HepG2 (cell line): ENCODE data around the gene FMNL1. TPM values are rescaled to one million over a fixed set of nuclear protein-coding genes. Genes with fewer than 3 reads are reported as not detected.

Source experiments
- ATAC-seq: fragments of 200-7000 bp; cut with Tn5 transposase; 3 replicates; pipeline ENCODE4 v1.9.1; 2020; ENCODE audit warnings: mild to moderate bottlenecking, moderate library complexity
- BruUV-seq: library from RNA; stranded (reverse); fragments of 400-500 nt; replicated peaks from 2 replicates; lab custom pipeline; 2021; lab: Mats Ljungman, UMichigan
- CTCF ChIA-PET: fragments of 300-600 bp; formaldehyde crosslinking; extraction: SDS; loops from one replicate; lab custom pipeline; 2021; ENCODE audit warnings: low total read pairs, inconsistent platforms, low intra/inter-chr PET ratio; lab: Yijun Ruan, JAX
- POLR2A ChIA-PET: fragments of 350-600 bp; sonication (Branson Sonifier 250); formaldehyde crosslinking; loops from one replicate; lab custom pipeline; 2020; ENCODE audit warnings: antibody characterized with exemption, inconsistent platforms; lab: Yijun Ruan, JAX
- DNase-seq: peaks from one replicate; pipeline ENCODE4 v3.0.0-alpha.2; 2015; ENCODE audit warnings: low spot score
- FAIRE-seq: peaks from 3 replicates; lab custom pipeline; 2011; peaks lifted over from hg19 to GRCh38; lab: Jason Lieb, UNC
- H2AFZ ChIP-seq: one replicate; pipeline ENCODE4 v1.6.1; 2011; ENCODE audit warnings: low read length, inconsistent platforms
- H3K27ac ChIP-seq: fragments of 300-600 bp; 3 replicates; pipeline ENCODE4 v1.8.0; 2011; ENCODE audit warnings: mixed run types, mild to moderate bottlenecking, mixed read lengths, low read length, inconsistent platforms; ENCODE audit not compliant: insufficient read depth; ENCODE audit errors: extremely low read length
- H3K27me3 ChIP-seq, 2 experiments: fragments of 200-600 bp in 1 of 2; 2 replicates in 1 of 2; 3 replicates in 1 of 2; pipeline versions ENCODE4 v1.6.0 to v1.8.0; 2011; ENCODE audit warnings: low read length in 2 of 2, mild to moderate bottlenecking in 2 of 2, moderate library complexity in 2 of 2, inconsistent platforms in 1 of 2; ENCODE audit not compliant: insufficient read depth in 2 of 2, control insufficient read depth in 1 of 2
- H3K36me3 ChIP-seq, 2 experiments: fragments of 200-600 bp in 1 of 2; replicated peaks in 1 of 2; 2 replicates in 1 of 2; 3 replicates in 1 of 2; pipeline versions ENCODE4 v1.5.1 to v1.8.0; 2011; ENCODE audit warnings: low read length in 2 of 2, inconsistent platforms in 1 of 2; ENCODE audit not compliant: insufficient read depth in 2 of 2, control insufficient read depth in 1 of 2
- H3K4me1 ChIP-seq: 2 replicates; pipeline ENCODE4 v1.5.1; 2012; ENCODE audit warnings: low read length, inconsistent platforms; ENCODE audit not compliant: insufficient read depth
- H3K4me2 ChIP-seq: 2 replicates; pipeline ENCODE4 v1.6.0; 2011; ENCODE audit warnings: low read depth, low read length, inconsistent platforms
- H3K4me3 ChIP-seq, 3 experiments: fragments of 200-600 bp in 1 of 3; sonication (generic), shearing (Covaris generic) in 1 of 3; replicated peaks in 1 of 3; 2 replicates each; pipeline ENCODE4 v1.5.1; 2011 to 2016; ENCODE audit warnings: low read length in 3 of 3, inconsistent platforms in 2 of 3, low read depth in 2 of 3, mild to moderate bottlenecking in 2 of 3, control low read depth in 1 of 3, mixed read lengths in 1 of 3; ENCODE audit not compliant: insufficient read depth in 1 of 3
- H3K79me2 ChIP-seq: one replicate; pipeline ENCODE4 v1.6.1; 2011; ENCODE audit warnings: low read length, inconsistent platforms; ENCODE audit not compliant: insufficient read depth
- H3K9ac ChIP-seq: 2 replicates; pipeline ENCODE4 v1.6.0; 2011; ENCODE audit warnings: mild to moderate bottlenecking, low read depth, low read length, inconsistent platforms; ENCODE audit not compliant: insufficient read depth
- H3K9me3 ChIP-seq: 2 replicates; pipeline ENCODE4 v1.5.1; 2012; ENCODE audit warnings: mild to moderate bottlenecking, low read length
- H4K20me1 ChIP-seq: 2 replicates; pipeline ENCODE4 v1.6.0; 2011; ENCODE audit warnings: inconsistent platforms, mild to moderate bottlenecking, low read length, moderate library complexity; ENCODE audit not compliant: insufficient read depth
- ARHGAP35 ChIP-seq: sonication (generic); formaldehyde crosslinking; IDR thresholded peaks from 2 replicates; pipeline ENCODE4 v1.9.0; 2022; ENCODE audit warnings: mild to moderate bottlenecking, inconsistent platforms, moderate library complexity, missing genetic modification reagents, borderline replicate concordance
- CERS6 ChIP-seq: sonication (generic); formaldehyde crosslinking; IDR thresholded peaks from 2 replicates; pipeline ENCODE4 v1.5.0; 2020; ENCODE audit warnings: missing genetic modification reagents
- CHD4 ChIP-seq: fragments of 200-600 bp; sonication (generic); IDR thresholded peaks from 2 replicates; pipeline ENCODE4 v1.7.0; 2017; ENCODE audit warnings: mild to moderate bottlenecking, low read length, borderline replicate concordance
- HOXA3 ChIP-seq: sonication (generic); formaldehyde crosslinking; IDR thresholded peaks from 2 replicates; pipeline ENCODE4 v1.5.0; 2020; ENCODE audit warnings: missing genetic modification reagents
- HOXA5 ChIP-seq: sonication (generic); formaldehyde crosslinking; IDR thresholded peaks from 2 replicates; pipeline ENCODE4 v1.4.0; 2020; ENCODE audit warnings: missing genetic modification reagents
- JUNB ChIP-seq: sonication (generic); formaldehyde crosslinking; IDR thresholded peaks from 2 replicates; pipeline ENCODE4 v1.8.0; 2022; ENCODE audit warnings: missing genetic modification reagents, mild to moderate bottlenecking, borderline replicate concordance
- MAFK ChIP-seq, 2 experiments: IDR thresholded peaks in 1 of 2; conservative IDR thresholded peaks in 1 of 2; 2 replicates each; pipeline ENCODE4 v1.6.1; 2011; ENCODE audit warnings: improper control_type of control experiment in 2 of 2, low read length in 2 of 2
- NAIF1 ChIP-seq: sonication (generic); formaldehyde crosslinking; IDR thresholded peaks from 2 replicates; pipeline ENCODE4 v1.5.0; 2020; ENCODE audit warnings: mild to moderate bottlenecking, missing genetic modification reagents, borderline replicate concordance
- PAWR ChIP-seq: sonication (generic); formaldehyde crosslinking; IDR thresholded peaks from 2 replicates; pipeline ENCODE4 v1.4.0; 2020; ENCODE audit warnings: missing genetic modification reagents, mild to moderate bottlenecking, borderline replicate concordance
- RBAK ChIP-seq: sonication (generic); formaldehyde crosslinking; IDR thresholded peaks from 2 replicates; pipeline ENCODE4 v1.5.1; 2020; ENCODE audit warnings: mild to moderate bottlenecking, missing genetic modification reagents
- SALL1 ChIP-seq: sonication (generic); formaldehyde crosslinking; IDR thresholded peaks from 2 replicates; pipeline ENCODE4 v1.8.0; 2022; ENCODE audit warnings: mild to moderate bottlenecking, missing genetic modification reagents
- STAT6 ChIP-seq: sonication (generic); formaldehyde crosslinking; IDR thresholded peaks from 2 replicates; pipeline ENCODE4 v1.4.0; 2020; ENCODE audit warnings: missing genetic modification reagents, mild to moderate bottlenecking, borderline replicate concordance
- XBP1 ChIP-seq: sonication (generic); formaldehyde crosslinking; IDR thresholded peaks from 2 replicates; pipeline ENCODE4 v1.5.0; 2020; ENCODE audit warnings: missing genetic modification reagents
- ZFP90 ChIP-seq: sonication (generic); formaldehyde crosslinking; IDR thresholded peaks from 2 replicates; pipeline ENCODE4 v1.8.0; 2022; ENCODE audit warnings: missing genetic modification reagents, mild to moderate bottlenecking, inconsistent platforms, borderline replicate concordance
- ZNF510 ChIP-seq: sonication (generic); formaldehyde crosslinking; IDR thresholded peaks from 2 replicates; pipeline ENCODE4 v1.4.0; 2020; ENCODE audit warnings: low read depth, mild to moderate bottlenecking, missing genetic modification reagents
- ZNF558 ChIP-seq: sonication (generic); formaldehyde crosslinking; IDR thresholded peaks from 2 replicates; pipeline ENCODE4 v1.9.0; 2022; ENCODE audit warnings: mild to moderate bottlenecking, missing genetic modification reagents, borderline replicate concordance
- ZNF674 ChIP-seq: sonication (generic); formaldehyde crosslinking; IDR thresholded peaks from 2 replicates; pipeline ENCODE4 v1.5.0; 2020; ENCODE audit warnings: low read depth, mild to moderate bottlenecking, missing genetic modification reagents
- ZNF816 ChIP-seq: sonication (generic); formaldehyde crosslinking; IDR thresholded peaks from 2 replicates; pipeline ENCODE4 v1.8.0; 2022; ENCODE audit warnings: missing genetic modification reagents, mild to moderate bottlenecking, borderline replicate concordance
- WGBS: methylation state at CpG from one replicate; pipeline ENCODE4 v1.1.6; 2017; ENCODE audit warnings: low lambda C conversion rate; 5-methylcytosine and 5-hydroxymethylcytosine counted together
- in situ Hi-C: cut with HindIII; loops from 2 replicates; pipeline ENCODE4 v1.10.0; 2017; ENCODE audit warnings: low pct_unique_long_range_greater_than_20kb; ENCODE audit not compliant: extremely low pct_ligation_motif_present
- intact Hi-C: fragments of 100-400 bp; cut with micrococcal nuclease; formaldehyde crosslinking; loops from one replicate; pipeline ENCODE4 v1.10.0; 2022; ENCODE audit not compliant: unreplicated experiment
- polyA plus RNA-seq, 8 experiments: library from polyadenylated mRNA; depleted of rRNA in 3 of 8; stranded (reverse) in 7 of 8; unstranded in 1 of 8; fragments of >200 nt; fragmentation: Illumina TruSeq in 4 of 8; extraction: Trizol in 4 of 8; gene quantifications; 2 replicates each; pipeline versions ENCODE4 v1.2.1 to v1.2.3, GENCODE V29; 2011 to 2016; ENCODE audit warnings: low read depth in 4 of 8, missing spikeins in 1 of 8, mixed read lengths in 1 of 8; ENCODE audit not compliant: insufficient read depth in 1 of 8
- total RNA-seq, 5 experiments: library from RNA; depleted of rRNA; stranded (reverse); fragments of >200 nt; fragmentation: Illumina TruSeq; extraction: Trizol; gene quantifications; 2 replicates each; pipeline ENCODE4 v1.2.3, GENCODE V29; 2016; ENCODE audit warnings: low read depth in 1 of 5
- TF ChIP-seq, protein P1 (sequence below): sonication (generic); formaldehyde crosslinking; IDR thresholded peaks from 2 replicates; pipeline ENCODE4 v1.4.0; 2020; ENCODE audit warnings: mild to moderate bottlenecking, low read depth, missing genetic modification reagents

Gene FMNL1
- total and polyA plus RNA-seq, 2 of the 13 experiments (the other 11 are each of a cell fraction or from before 2014, with no cell fraction given) = 0.53 to 0.70 TPM

GRCh38 chr17:45251931-45252330 lies 30.2 kb downstream of the FMNL1 start:
- no peaks in the 10 kb centered on the region for H3K79me2 ChIP-seq
- H2AFZ ChIP-seq = no peak overlapping the region
- POLR2A ChIA-PET = no interaction called here
- intact Hi-C loops (no loop called here), in situ Hi-C loops (no loop called here)
- FAIRE-seq (no peak), ATAC-seq (no peak), DNase-seq (no peak)
- H3K4me2 ChIP-seq = no peak overlapping the region
- H4K20me1 ChIP-seq = no peaks in the 10 kb centered on the region
- no peaks in the 10 kb centered on the region for H3K36me3 ChIP-seq
- no peak overlapping the region for H3K4me3 ChIP-seq
- peaks cover 0 to 17% of the 10 kb centered on the region in 2 experiments; a peak in 2 of 5 replicates for H3K27me3 ChIP-seq
- BruUV-seq = no TSS peak
- H3K4me1 ChIP-seq = 0 out of 2 replicates have a peak, but pooled peaks cover 9% of the 10 kb centered on the region
- WGBS = 85% methylated on average over 7 of the region's 7 CpGs
- CTCF ChIA-PET = no interaction called here
- no peak overlapping the region for H3K9ac ChIP-seq
- TF ChIP-seq ZNF674 (CRISPR knock-in tag) (no peak), HOXA3 (no peak), RBAK (CRISPR knock-in tag) (no peak), STAT6 (CRISPR knock-in tag) (no peak), CERS6 (no peak), SALL1 (CRISPR knock-in tag) (no peak), NAIF1 (no peak), JUNB (CRISPR knock-in tag) (no peak), ZNF510 (CRISPR knock-in tag) (no peak), CHD4 (no peak), ARHGAP35 (CRISPR knock-in tag) (no peak), XBP1 (CRISPR knock-in tag) (no peak), HOXA5 (CRISPR knock-in tag) (no peak), PAWR (CRISPR knock-in tag) (no peak), ZNF816 (no peak), MAFK (conservative IDR thresholded peaks at IDR 0.05 in 1 of 2, IDR thresholded peaks at IDR 0.05 in 1 of 2; ENCODE audit: low read length in 2 of 2) (no peak), ZFP90 (CRISPR knock-in tag) (no peak), ZNF558 (CRISPR knock-in tag) (no peak)
- TF ChIP-seq, protein P1, sequence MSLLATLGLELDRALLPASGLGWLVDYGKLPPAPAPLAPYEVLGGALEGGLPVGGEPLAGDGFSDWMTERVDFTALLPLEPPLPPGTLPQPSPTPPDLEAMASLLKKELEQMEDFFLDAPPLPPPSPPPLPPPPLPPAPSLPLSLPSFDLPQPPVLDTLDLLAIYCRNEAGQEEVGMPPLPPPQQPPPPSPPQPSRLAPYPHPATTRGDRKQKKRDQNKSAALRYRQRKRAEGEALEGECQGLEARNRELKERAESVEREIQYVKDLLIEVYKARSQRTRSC (CRISPR knock-in tag) = no peak
- TF ChIP-seq, all 625 proteins: peak for 0
- Histone ChIP-seq H3K9me3 (no peaks in the 10 kb centered on the region), H3K27ac (no peak overlapping the region)
